Activated B cell treated with CpG ODN at 0.5 μM for 24 hours (primary cell): Measurements from ENCODE around the gene TFR2. TPM values are rescaled to one million over a fixed set of nuclear protein-coding genes. Genes with fewer than 3 reads are reported as not detected.

Experiments used
- ATAC-seq: fragments of 200-7000 bp; cut with Tn5 transposase; one replicate; pipeline ENCODE4 v1.10.0; 2021; ENCODE audit warnings: low read depth, mild to moderate bottlenecking, moderate library complexity
- CTCF ChIA-PET: fragments of 350-600 bp; sonication (Branson Sonifier 250); formaldehyde crosslinking; loops from one replicate; lab custom pipeline; 2021; ENCODE audit warnings: antibody characterized with exemption; lab: Charles Lee
- POLR2A ChIA-PET: fragments of 350-600 bp; sonication (Branson Sonifier 250); formaldehyde crosslinking; loops from one replicate; lab custom pipeline; 2021; ENCODE audit warnings: antibody characterized with exemption; lab: Charles Lee
- DNase-seq: peaks from one replicate; pipeline ENCODE4 v3.0.0; 2022
- H3K27ac Mint-ChIP-seq: one replicate; pipeline ENCODE4 v1.8.0; 2020; ENCODE audit warnings: mixed read lengths
- H3K27me3 Mint-ChIP-seq: one replicate; pipeline ENCODE4 v1.8.0; 2021; ENCODE audit warnings: mixed read lengths
- H3K36me3 Mint-ChIP-seq: one replicate; pipeline ENCODE4 v1.8.0; 2021; ENCODE audit warnings: low read depth, mixed read lengths
- H3K4me1 Mint-ChIP-seq: one replicate; pipeline ENCODE4 v1.8.0; 2021; ENCODE audit warnings: mixed read lengths
- H3K4me3 Mint-ChIP-seq: one replicate; pipeline ENCODE4 v1.8.0; 2020; ENCODE audit warnings: mild to moderate bottlenecking, mixed read lengths
- H3K9me3 Mint-ChIP-seq: one replicate; pipeline ENCODE4 v1.8.0; 2020; ENCODE audit warnings: mixed read lengths
- CTCF ChIP-seq: fragments of 200-600 bp; IDR thresholded peaks from one replicate; pipeline ENCODE4 v1.8.0; 2022; ENCODE audit warnings: antibody characterized with exemption, mild to moderate bottlenecking
- intact Hi-C: fragments of 100-400 bp; cut with micrococcal nuclease; formaldehyde crosslinking; loops from one replicate; pipeline ENCODE4 v1.15.1; 2024
- total RNA-seq: library from RNA; stranded (reverse); gene quantifications from 2 replicates; pipeline ENCODE4 v1.2.3, GENCODE V29; 2022

Gene TFR2
- total RNA-seq, 1 donor from 2014 or later = 7.5 TPM

GRCh38 chr7:100675105-100675451, 33.7 kb upstream of the TFR2 start:
- CTCF ChIA-PET = interaction anchor here (1.5 to 2.0 kb wide), 2 partner anchors 41 to 111 kb away, joined by 3 to 8 read pairs; no protein-coding TSS in a partner anchor
- peaks cover 36% of the 10 kb centered on the region for H3K36me3 Mint-ChIP-seq

GRCh38 chr7:100674411-100675104, 33.2 kb upstream of the TFR2 start:
- ChIA-PET POLR2A (interaction anchor here (0.6 to 6.3 kb wide), 13 partner anchors 8 to 275 kb away, joined by 3 to 60 read pairs (median 4); partner anchors contain the start of genes FBXO24, GIGYF1, LRCH4 and MOSPD3), CTCF (interaction anchor here (1.1 to 2.0 kb wide), 3 partner anchors 31 to 110 kb away, joined by 3 to 8 read pairs (median 3); partner anchors contain the start of gene POP7)
- H3K4me3 Mint-ChIP-seq = peak overlapping the region; percentile 97
- peaks cover 32% of the 10 kb centered on the region for H3K36me3 Mint-ChIP-seq
- ATAC-seq (no peak), DNase-seq (peak; percentile 56)
- peaks cover 11% of the 10 kb centered on the region for H3K4me1 Mint-ChIP-seq
- TF ChIP-seq CTCF = no peak
- no peaks in the 10 kb centered on the region for H3K27me3 Mint-ChIP-seq
- intact Hi-C loops = loop anchor here (10.0 kb wide), 1 partner anchor 590 kb away; the partner anchor contains the start of genes COPS6 and ZNF3
- no peaks in the 10 kb centered on the region for H3K9me3 Mint-ChIP-seq
- H3K27ac Mint-ChIP-seq = peak overlapping the region; percentile 95

More at GRCh38 chr7:100675105-100675451, 33.7 kb upstream of the TFR2 start:
- POLR2A ChIA-PET = interaction anchor here (0.6 to 6.3 kb wide), 13 partner anchors 8 to 496 kb away, joined by 3 to 60 read pairs (median 4); partner anchors contain the start of genes FBXO24, GIGYF1, LRCH4 and MOSPD3
- DNase-seq (peak; percentile 54), ATAC-seq (no peak)
- TF ChIP-seq CTCF = no peak
- Mint-ChIP-seq H3K4me1 (peaks cover 11% of the 10 kb centered on the region), H3K9me3 (no peaks in the 10 kb centered on the region), H3K27ac (peak overlapping the region; percentile 95), H3K4me3 (peak overlapping the region; percentile 97), H3K27me3 (no peaks in the 10 kb centered on the region)
- intact Hi-C loops = loop anchor here (10.0 kb wide), 1 partner anchor 590 kb away; the partner anchor contains the start of genes COPS6 and ZNF3

GRCh38 chr7:100673942-100674410, 32.6 kb upstream of the TFR2 start:
- ChIA-PET CTCF (interaction anchor here (1.1 kb wide), 1 partner anchor 32 kb away, joined by 3 read pairs; the partner anchor contains the start of gene POP7), POLR2A (interaction anchor here (0.6 to 6.3 kb wide), 8 partner anchors 9 to 276 kb away, joined by 4 to 60 read pairs (median 6); partner anchors contain the start of genes FBXO24, GIGYF1, LRCH4 and MOSPD3)
- Mint-ChIP-seq H3K4me1 (peaks cover 11% of the 10 kb centered on the region), H3K4me3 (peak overlapping the region; percentile 97), H3K36me3 (peaks cover 27% of the 10 kb centered on the region), H3K9me3 (no peaks in the 10 kb centered on the region), H3K27me3 (no peaks in the 10 kb centered on the region), H3K27ac (peak overlapping the region; percentile 95)
- intact Hi-C loops = loop anchor here (1.0 to 10.0 kb wide), 11 partner anchors 21 to 589 kb away; partner anchors contain the start of genes COPS6, FBXO24, LRCH4 and MEPCE
- no peak for TF ChIP-seq CTCF
- ATAC-seq = no peak
- DNase-seq = no peak

GRCh38 chr7:100673302-100673941, 32.1 kb upstream of the TFR2 start, which contains the start of gene GNB2:
Gene GNB2 (plus strand): TSS chr7:100673740. CDS start chr7:100676266, 2,526 bp downstream.
- Mint-ChIP-seq H3K4me3 (peak within 1 kb of the TSS; percentile 97), H3K36me3 (peaks cover 25% of the 10 kb centered on the region), H3K9me3 (no peaks in the 10 kb centered on the region), H3K27ac (peak within 1 kb of the TSS; percentile 95), H3K4me1 (peaks cover 11% of the 10 kb centered on the region), H3K27me3 (no peaks in the 10 kb centered on the region)
- intact Hi-C loops = loop anchor here (1.0 to 10.0 kb wide), 11 partner anchors 22 to 589 kb away; partner anchors contain the start of genes COPS6, FBXO24, LRCH4 and MEPCE
- POLR2A ChIA-PET = interaction anchor here (0.6 to 6.3 kb wide), 17 partner anchors 17 to 658 kb away, joined by 3 to 60 read pairs (median 5); partner anchors contain the start of genes FBXO24, GIGYF1, LRCH4 and MOSPD3
- DNase-seq = peak; percentile 99
- CTCF ChIA-PET = interaction anchor here (0.8 to 1.0 kb wide), 3 partner anchors 15 to 61 kb away, joined by 3 to 4 read pairs (median 3); partner anchors contain the start of gene MOSPD3
- peak; percentile 67 for ATAC-seq
- no peak for TF ChIP-seq CTCF
